ENCODE results near the gene AIP.

The AIP gene

GRCh38 chr11:67449116-67449844 lies 33.5 kb upstream of the AIP start:
- no peak overlapping the region for H3K4me3 ChIP-seq (replicated peaks; ENCODE audit: low read depth, low read length)
- no peak for TF ChIP-seq CTCF (IDR thresholded peaks at IDR 0.05; ENCODE audit: low read depth, low read length, missing control alignments)
- no peak for DNase-seq (ENCODE audit: extremely low read depth, low read depth)

- TF ChIP-seq CTCF (IDR thresholded peaks at IDR 0.05; ENCODE audit: low read depth, low read length, missing control alignments) = no peak
- DNase-seq (ENCODE audit: extremely low read depth, low read depth) = no peak
- no peak overlapping the region for H3K4me3 ChIP-seq (replicated peaks; ENCODE audit: low read depth, low read length)
These were observed 31.8 kb upstream of the AIP start for GRCh38 chr11:67450796-67451657.

GRCh38 chr11:67451658-67451976 lies 31.2 kb upstream of the AIP start:
- no peak for TF ChIP-seq CTCF (IDR thresholded peaks at IDR 0.05; ENCODE audit: low read depth, low read length, missing control alignments)
- no peak for DNase-seq (ENCODE audit: extremely low read depth, low read depth)
- H3K4me3 ChIP-seq (replicated peaks; ENCODE audit: low read depth, low read length) = no peak overlapping the region

- no peak within 1 kb of the TSS for H3K4me3 ChIP-seq (replicated peaks; ENCODE audit: low read depth, low read length)
- TF ChIP-seq CTCF (IDR thresholded peaks at IDR 0.05; ENCODE audit: low read depth, low read length, missing control alignments) = no peak
- DNase-seq (ENCODE audit: extremely low read depth, low read depth) = no peak
These were observed 30.5 kb upstream of the AIP start, which contains the start of gene GPR152 for GRCh38 chr11:67452141-67452952. Gene GPR152 (minus strand): TSS chr11:67452729. CDS start chr11:67452724, 5 bp downstream.

GRCh38 chr11:67453816-67454732 lies 28.8 kb upstream of the AIP start:
- no peak for DNase-seq (ENCODE audit: extremely low read depth, low read depth)
- H3K4me3 ChIP-seq (replicated peaks; ENCODE audit: low read depth, low read length) = no peak overlapping the region
- no peak for TF ChIP-seq CTCF (IDR thresholded peaks at IDR 0.05; ENCODE audit: low read depth, low read length, missing control alignments)

- TF ChIP-seq CTCF (IDR thresholded peaks at IDR 0.05; ENCODE audit: low read depth, low read length, missing control alignments) = no peak
- H3K4me3 ChIP-seq (replicated peaks; ENCODE audit: low read depth, low read length) = no peak within 1 kb of the TSS
- no peak for DNase-seq (ENCODE audit: extremely low read depth, low read depth)
These were observed 27.8 kb upstream of the AIP start, which contains the start of gene CABP4 for GRCh38 chr11:67455054-67455453. Gene CABP4 (plus strand): TSS chr11:67455354. CDS start chr11:67455424, 70 bp downstream.

All from HFF-Myc (cell line).